GM23338 (cell line): ENCODE results near the gene APOC1. TPM values are rescaled to one million over a fixed set of nuclear protein-coding genes. Genes with fewer than 3 reads are reported as not detected.
A peak's percentile ranks its signal among the peaks of the same experiment; 100 is the strongest.

Experiments used
- ATAC-seq: fragments of 200-7000 bp; cut with Tn5 transposase; 3 replicates; pipeline ENCODE4 v1.9.1; 2020
- DNase-seq: peaks from one replicate; pipeline ENCODE4 v3.0.0-alpha.2; 2015; ENCODE audit warnings: low spot score
- H2AFZ ChIP-seq: fragments of 200-600 bp; sonication (generic); 2 replicates; pipeline ENCODE4 v1.8.0; 2016; ENCODE audit warnings: antibody characterized with exemption, mild to moderate bottlenecking, moderate library complexity
- H3F3A ChIP-seq: fragments of 200-600 bp; sonication (generic); replicated peaks from 2 replicates; pipeline ENCODE4 v1.8.0; 2017; ENCODE audit warnings: antibody characterized with exemption, mixed run types, low read depth
- H3K27ac ChIP-seq: fragments of 200-600 bp; sonication (generic); 2 replicates; pipeline ENCODE4 v1.6.1; 2016; ENCODE audit warnings: low read depth
- H3K27me3 ChIP-seq: fragments of 200-600 bp; sonication (generic); 2 replicates; pipeline ENCODE4 v1.8.0; 2016; ENCODE audit warnings: mild to moderate bottlenecking, mixed run types, moderate library complexity; ENCODE audit not compliant: insufficient read depth
- H3K36me3 ChIP-seq: fragments of 200-600 bp; sonication (generic); 2 replicates; pipeline ENCODE4 v1.8.0; 2016; ENCODE audit warnings: mild to moderate bottlenecking; ENCODE audit not compliant: insufficient read depth
- H3K4me1 ChIP-seq: fragments of 200-600 bp; sonication (generic); 2 replicates; pipeline ENCODE4 v1.8.0; 2016; ENCODE audit warnings: mild to moderate bottlenecking, moderate library complexity; ENCODE audit not compliant: insufficient read depth
- H3K4me2 ChIP-seq: fragments of 200-600 bp; sonication (generic); 2 replicates; pipeline ENCODE4 v1.7.1; 2017; ENCODE audit warnings: mixed run types
- H3K4me3 ChIP-seq: fragments of 200-600 bp; sonication (generic); 2 replicates; pipeline ENCODE4 v1.6.1; 2016; ENCODE audit warnings: mixed run types
- H3K79me2 ChIP-seq: fragments of 200-600 bp; sonication (generic); replicated peaks from 2 replicates; pipeline ENCODE4 v1.8.0; 2017; ENCODE audit warnings: mild to moderate bottlenecking; ENCODE audit not compliant: insufficient read depth
- H3K9me2 ChIP-seq: fragments of 200-600 bp; sonication (generic); 2 replicates; pipeline ENCODE4 v1.8.0; 2017; ENCODE audit not compliant: insufficient read depth
- H4K20me1 ChIP-seq: fragments of 200-600 bp; sonication (generic); replicated peaks from 2 replicates; pipeline ENCODE4 v1.8.0; 2017; ENCODE audit warnings: mild to moderate bottlenecking; ENCODE audit not compliant: insufficient read depth
- H3K27ac Mint-ChIP-seq: 2 replicates; pipeline ENCODE4 v1.8.0; 2020; ENCODE audit warnings: inconsistent platforms, mild to moderate bottlenecking, moderate library complexity, mixed read lengths
- H3K27me3 Mint-ChIP-seq: 3 replicates; pipeline ENCODE4 v1.8.0; 2022; ENCODE audit warnings: low read depth, mild to moderate bottlenecking, moderate library complexity, mixed read lengths, inconsistent platforms; ENCODE audit not compliant: insufficient read depth, poor library complexity
- H3K36me3 Mint-ChIP-seq: 3 replicates; pipeline ENCODE4 v1.8.0; 2021; ENCODE audit warnings: low read depth, mild to moderate bottlenecking, inconsistent platforms, moderate library complexity, mixed read lengths
- H3K4me1 Mint-ChIP-seq: 3 replicates; pipeline ENCODE4 v1.8.0; 2020; ENCODE audit warnings: mild to moderate bottlenecking, inconsistent platforms, mixed read lengths
- H3K4me3 Mint-ChIP-seq: 3 replicates; pipeline ENCODE4 v1.8.0; 2021; ENCODE audit warnings: moderate library complexity, mild to moderate bottlenecking, inconsistent platforms, mixed read lengths
- H3K9me3 Mint-ChIP-seq: 3 replicates; pipeline ENCODE4 v1.8.0; 2020; ENCODE audit warnings: moderate library complexity, mild to moderate bottlenecking, inconsistent platforms, mixed read lengths
- CREB1 ChIP-seq: fragments of 250-450 bp; sonication (Bioruptor Pico); IDR thresholded peaks from 2 replicates; pipeline ENCODE4 v1.5.0; 2020; ENCODE audit warnings: low read depth, mild to moderate bottlenecking, moderate library complexity
- EZH2 ChIP-seq: fragments of 200-600 bp; sonication (generic); IDR thresholded peaks from one replicate; pipeline ENCODE4 v1.8.0; 2017; ENCODE audit warnings: antibody characterized with exemption, mild to moderate bottlenecking, low read depth; ENCODE audit not compliant: unreplicated experiment
- EZH2phosphoT487 ChIP-seq: fragments of 200-600 bp; sonication (generic); IDR thresholded peaks from one replicate; pipeline ENCODE4 v1.8.1; 2018; ENCODE audit warnings: antibody characterized with exemption; ENCODE audit not compliant: unreplicated experiment
- JUNB ChIP-seq: IDR thresholded peaks from one replicate; pipeline ENCODE4 v1.6.1; 2016; ENCODE audit warnings: antibody characterized with exemption; ENCODE audit not compliant: unreplicated experiment
- NANOG ChIP-seq: IDR thresholded peaks from 2 replicates; pipeline ENCODE4 v1.6.1; 2016; ENCODE audit warnings: antibody characterized with exemption, borderline replicate concordance
- POLR2AphosphoS5 ChIP-seq: IDR thresholded peaks from 2 replicates; pipeline ENCODE4 v1.6.1; 2016; ENCODE audit warnings: antibody characterized with exemption, low read depth
- STAT1 ChIP-seq: IDR thresholded peaks from one replicate; pipeline ENCODE4 v1.6.1; 2016; ENCODE audit warnings: antibody characterized with exemption; ENCODE audit not compliant: unreplicated experiment
- ZNF114 ChIP-seq: fragments of 250-450 bp; sonication (Bioruptor Pico); IDR thresholded peaks from 2 replicates; pipeline ENCODE4 v1.5.0; 2020; ENCODE audit warnings: mild to moderate bottlenecking, moderate library complexity
- ZNF331 ChIP-seq: fragments of 250-450 bp; sonication (Bioruptor Pico); IDR thresholded peaks from 2 replicates; pipeline ENCODE4 v1.5.0; 2020; ENCODE audit warnings: low read depth, mild to moderate bottlenecking, moderate library complexity
- polyA plus RNA-seq: library from polyadenylated mRNA; unstranded; fragments of >200 nt; fragmentation: Nextera tagmentation; extraction: Ambion mirVana; gene quantifications from 2 replicates; pipeline ENCODE4 v1.2.1, GENCODE V29; 2016
- total RNA-seq: library from RNA; depleted of rRNA; stranded (reverse); fragments of >200 nt; shearing (Covaris generic); gene quantifications from 2 replicates; pipeline ENCODE4 v1.2.3, GENCODE V29; 2014
- TF ChIP-seq, protein P1 (sequence below): IDR thresholded peaks from 2 replicates; pipeline ENCODE4 v1.6.1; 2016; ENCODE audit warnings: antibody characterized with exemption
- TF ChIP-seq, protein P2 (sequence below): IDR thresholded peaks from one replicate; pipeline ENCODE4 v1.6.1; 2018; ENCODE audit warnings: antibody characterized with exemption; ENCODE audit not compliant: unreplicated experiment
- TF ChIP-seq, protein P3 (sequence below): fragments of 250-450 bp; sonication (Bioruptor Pico); IDR thresholded peaks from 2 replicates; pipeline ENCODE4 v1.5.0; 2020; ENCODE audit warnings: mild to moderate bottlenecking, moderate library complexity

Gene APOC1
- total and polyA plus RNA-seq, 2 experiments from 2014 or later: 26.8 to 221 TPM

DNA sequence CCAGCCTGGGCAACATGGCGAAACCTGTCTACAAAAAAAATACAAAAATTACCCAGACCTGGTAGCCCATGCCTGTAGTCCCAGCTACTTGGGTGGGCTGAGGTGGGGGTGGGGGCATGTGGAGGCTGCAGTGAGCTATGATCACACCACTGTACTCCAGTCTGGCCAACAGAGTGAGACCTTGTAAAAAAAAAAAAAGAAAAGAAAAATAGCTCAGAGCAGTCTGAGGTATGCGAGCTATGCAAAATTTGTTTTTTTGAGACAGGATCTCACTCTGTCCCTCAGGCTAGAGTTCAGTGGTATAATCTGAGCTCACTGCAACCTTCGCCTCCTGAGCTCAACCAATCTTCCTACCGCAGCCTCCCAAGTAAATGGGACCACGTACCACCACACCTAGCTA lies 30.5 kb upstream of the APOC1 start:
- DNase-seq (no peak), ATAC-seq (no peak)
- Mint-ChIP-seq H3K27me3 (peaks cover 10% of the 10 kb centered on the region), H3K27ac (no peak overlapping the region), H3K4me1 (peaks cover 22% of the 10 kb centered on the region), H3K36me3 (peaks cover 47% of the 10 kb centered on the region), H3K9me3 (no peaks in the 10 kb centered on the region), H3K4me3 (no peak overlapping the region)
- H3K4me1 ChIP-seq: peaks cover 24% of the 10 kb centered on the region
- peak overlapping the region; percentile 92; the same call in 1 of the 2 replicates for H3K27ac ChIP-seq
- no peak for TF ChIP-seq EZH2
- TF ChIP-seq CREB1: no peak
- TF ChIP-seq EZH2phosphoT487: no peak
- no peak for TF ChIP-seq NANOG
- no peak for TF ChIP-seq JUNB
- TF ChIP-seq ZNF114: no peak
- TF ChIP-seq, protein P1, sequence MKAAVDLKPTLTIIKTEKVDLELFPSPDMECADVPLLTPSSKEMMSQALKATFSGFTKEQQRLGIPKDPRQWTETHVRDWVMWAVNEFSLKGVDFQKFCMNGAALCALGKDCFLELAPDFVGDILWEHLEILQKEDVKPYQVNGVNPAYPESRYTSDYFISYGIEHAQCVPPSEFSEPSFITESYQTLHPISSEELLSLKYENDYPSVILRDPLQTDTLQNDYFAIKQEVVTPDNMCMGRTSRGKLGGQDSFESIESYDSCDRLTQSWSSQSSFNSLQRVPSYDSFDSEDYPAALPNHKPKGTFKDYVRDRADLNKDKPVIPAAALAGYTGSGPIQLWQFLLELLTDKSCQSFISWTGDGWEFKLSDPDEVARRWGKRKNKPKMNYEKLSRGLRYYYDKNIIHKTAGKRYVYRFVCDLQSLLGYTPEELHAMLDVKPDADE: no peak
- no peak for TF ChIP-seq ZNF331 (CRISPR knock-in tag)
- TF ChIP-seq, protein P2, sequence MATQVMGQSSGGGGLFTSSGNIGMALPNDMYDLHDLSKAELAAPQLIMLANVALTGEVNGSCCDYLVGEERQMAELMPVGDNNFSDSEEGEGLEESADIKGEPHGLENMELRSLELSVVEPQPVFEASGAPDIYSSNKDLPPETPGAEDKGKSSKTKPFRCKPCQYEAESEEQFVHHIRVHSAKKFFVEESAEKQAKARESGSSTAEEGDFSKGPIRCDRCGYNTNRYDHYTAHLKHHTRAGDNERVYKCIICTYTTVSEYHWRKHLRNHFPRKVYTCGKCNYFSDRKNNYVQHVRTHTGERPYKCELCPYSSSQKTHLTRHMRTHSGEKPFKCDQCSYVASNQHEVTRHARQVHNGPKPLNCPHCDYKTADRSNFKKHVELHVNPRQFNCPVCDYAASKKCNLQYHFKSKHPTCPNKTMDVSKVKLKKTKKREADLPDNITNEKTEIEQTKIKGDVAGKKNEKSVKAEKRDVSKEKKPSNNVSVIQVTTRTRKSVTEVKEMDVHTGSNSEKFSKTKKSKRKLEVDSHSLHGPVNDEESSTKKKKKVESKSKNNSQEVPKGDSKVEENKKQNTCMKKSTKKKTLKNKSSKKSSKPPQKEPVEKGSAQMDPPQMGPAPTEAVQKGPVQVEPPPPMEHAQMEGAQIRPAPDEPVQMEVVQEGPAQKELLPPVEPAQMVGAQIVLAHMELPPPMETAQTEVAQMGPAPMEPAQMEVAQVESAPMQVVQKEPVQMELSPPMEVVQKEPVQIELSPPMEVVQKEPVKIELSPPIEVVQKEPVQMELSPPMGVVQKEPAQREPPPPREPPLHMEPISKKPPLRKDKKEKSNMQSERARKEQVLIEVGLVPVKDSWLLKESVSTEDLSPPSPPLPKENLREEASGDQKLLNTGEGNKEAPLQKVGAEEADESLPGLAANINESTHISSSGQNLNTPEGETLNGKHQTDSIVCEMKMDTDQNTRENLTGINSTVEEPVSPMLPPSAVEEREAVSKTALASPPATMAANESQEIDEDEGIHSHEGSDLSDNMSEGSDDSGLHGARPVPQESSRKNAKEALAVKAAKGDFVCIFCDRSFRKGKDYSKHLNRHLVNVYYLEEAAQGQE: no peak
- no peak for TF ChIP-seq STAT1
- TF ChIP-seq, protein P3, sequence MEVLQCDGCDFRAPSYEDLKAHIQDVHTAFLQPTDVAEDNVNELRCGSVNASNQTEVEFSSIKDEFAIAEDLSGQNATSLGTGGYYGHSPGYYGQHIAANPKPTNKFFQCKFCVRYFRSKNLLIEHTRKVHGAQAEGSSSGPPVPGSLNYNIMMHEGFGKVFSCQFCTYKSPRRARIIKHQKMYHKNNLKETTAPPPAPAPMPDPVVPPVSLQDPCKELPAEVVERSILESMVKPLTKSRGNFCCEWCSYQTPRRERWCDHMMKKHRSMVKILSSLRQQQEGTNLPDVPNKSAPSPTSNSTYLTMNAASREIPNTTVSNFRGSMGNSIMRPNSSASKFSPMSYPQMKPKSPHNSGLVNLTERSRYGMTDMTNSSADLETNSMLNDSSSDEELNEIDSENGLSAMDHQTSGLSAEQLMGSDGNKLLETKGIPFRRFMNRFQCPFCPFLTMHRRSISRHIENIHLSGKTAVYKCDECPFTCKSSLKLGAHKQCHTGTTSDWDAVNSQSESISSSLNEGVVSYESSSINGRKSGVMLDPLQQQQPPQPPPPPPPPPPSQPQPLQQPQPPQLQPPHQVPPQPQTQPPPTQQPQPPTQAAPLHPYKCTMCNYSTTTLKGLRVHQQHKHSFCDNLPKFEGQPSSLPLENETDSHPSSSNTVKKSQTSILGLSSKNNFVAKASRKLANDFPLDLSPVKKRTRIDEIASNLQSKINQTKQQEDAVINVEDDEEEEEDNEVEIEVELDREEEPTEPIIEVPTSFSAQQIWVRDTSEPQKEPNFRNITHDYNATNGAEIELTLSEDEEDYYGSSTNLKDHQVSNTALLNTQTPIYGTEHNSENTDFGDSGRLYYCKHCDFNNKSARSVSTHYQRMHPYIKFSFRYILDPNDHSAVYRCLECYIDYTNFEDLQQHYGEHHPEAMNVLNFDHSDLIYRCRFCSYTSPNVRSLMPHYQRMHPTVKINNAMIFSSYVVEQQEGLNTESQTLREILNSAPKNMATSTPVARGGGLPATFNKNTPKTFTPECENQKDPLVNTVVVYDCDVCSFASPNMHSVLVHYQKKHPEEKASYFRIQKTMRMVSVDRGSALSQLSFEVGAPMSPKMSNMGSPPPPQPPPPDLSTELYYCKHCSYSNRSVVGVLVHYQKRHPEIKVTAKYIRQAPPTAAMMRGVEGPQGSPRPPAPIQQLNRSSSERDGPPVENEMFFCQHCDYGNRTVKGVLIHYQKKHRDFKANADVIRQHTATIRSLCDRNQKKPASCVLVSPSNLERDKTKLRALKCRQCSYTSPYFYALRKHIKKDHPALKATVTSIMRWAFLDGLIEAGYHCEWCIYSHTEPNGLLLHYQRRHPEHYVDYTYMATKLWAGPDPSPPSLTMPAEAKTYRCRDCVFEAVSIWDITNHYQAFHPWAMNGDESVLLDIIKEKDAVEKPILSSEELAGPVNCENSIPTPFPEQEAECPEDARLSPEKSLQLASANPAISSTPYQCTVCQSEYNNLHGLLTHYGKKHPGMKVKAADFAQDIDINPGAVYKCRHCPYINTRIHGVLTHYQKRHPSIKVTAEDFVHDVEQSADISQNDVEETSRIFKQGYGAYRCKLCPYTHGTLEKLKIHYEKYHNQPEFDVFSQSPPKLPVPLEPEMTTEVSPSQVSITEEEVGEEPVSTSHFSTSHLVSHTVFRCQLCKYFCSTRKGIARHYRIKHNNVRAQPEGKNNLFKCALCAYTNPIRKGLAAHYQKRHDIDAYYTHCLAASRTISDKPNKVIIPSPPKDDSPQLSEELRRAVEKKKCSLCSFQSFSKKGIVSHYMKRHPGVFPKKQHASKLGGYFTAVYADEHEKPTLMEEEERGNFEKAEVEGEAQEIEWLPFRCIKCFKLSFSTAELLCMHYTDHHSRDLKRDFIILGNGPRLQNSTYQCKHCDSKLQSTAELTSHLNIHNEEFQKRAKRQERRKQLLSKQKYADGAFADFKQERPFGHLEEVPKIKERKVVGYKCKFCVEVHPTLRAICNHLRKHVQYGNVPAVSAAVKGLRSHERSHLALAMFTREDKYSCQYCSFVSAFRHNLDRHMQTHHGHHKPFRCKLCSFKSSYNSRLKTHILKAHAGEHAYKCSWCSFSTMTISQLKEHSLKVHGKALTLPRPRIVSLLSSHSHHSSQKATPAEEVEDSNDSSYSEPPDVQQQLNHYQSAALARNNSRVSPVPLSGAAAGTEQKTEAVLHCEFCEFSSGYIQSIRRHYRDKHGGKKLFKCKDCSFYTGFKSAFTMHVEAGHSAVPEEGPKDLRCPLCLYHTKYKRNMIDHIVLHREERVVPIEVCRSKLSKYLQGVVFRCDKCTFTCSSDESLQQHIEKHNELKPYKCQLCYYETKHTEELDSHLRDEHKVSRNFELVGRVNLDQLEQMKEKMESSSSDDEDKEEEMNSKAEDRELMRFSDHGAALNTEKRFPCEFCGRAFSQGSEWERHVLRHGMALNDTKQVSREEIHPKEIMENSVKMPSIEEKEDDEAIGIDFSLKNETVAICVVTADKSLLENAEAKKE (CRISPR knock-in tag): no peak
- no peak for TF ChIP-seq POLR2AphosphoS5
- H4K20me1 ChIP-seq: 0 out of 2 replicates have a peak, but pooled peaks cover 4% of the 10 kb centered on the region
- peaks cover 12% of the 10 kb centered on the region for H3K36me3 ChIP-seq
- no peak overlapping the region for H3K4me3 ChIP-seq
- no peaks in the 10 kb centered on the region for H3K79me2 ChIP-seq
- peaks cover 9% of the 10 kb centered on the region; the same call in 1 of the 2 replicates for H3F3A ChIP-seq
- no peak overlapping the region for H3K4me2 ChIP-seq
- H2AFZ ChIP-seq: no peak overlapping the region
- no peaks in the 10 kb centered on the region for H3K9me2 ChIP-seq
- H3K27me3 ChIP-seq: no peaks in the 10 kb centered on the region
